Liver (tissue), 3 donors: Measurements from ENCODE around the gene RBM20.

Experiments
- ATF3 ChIP-seq: IDR thresholded peaks from 2 replicates; pipeline ENCODE4 v1.6.1; 2016; ENCODE audit warnings: antibody characterized with exemption
- CTCF ChIP-seq: fragments of 150-350 bp; IDR thresholded peaks from 2 replicates; pipeline ENCODE4 v1.5.1; 2017; ENCODE audit warnings: improper control_type of control experiment, low read depth, low read length; ENCODE audit not compliant: missing input control
- EGR1 ChIP-seq, 2 donors: IDR thresholded peaks; 2 replicates each; pipeline ENCODE4 v1.6.1; 2016 to 2018; ENCODE audit warnings: antibody characterized with exemption in 2 of 2, low read depth in 2 of 2
- GABPA ChIP-seq, 2 donors: IDR thresholded peaks in 1 of 2; conservative IDR thresholded peaks in 1 of 2; 2 replicates each; pipeline ENCODE4 v1.6.1; 2016; ENCODE audit warnings: antibody characterized with exemption in 2 of 2, mild to moderate bottlenecking in 1 of 2, moderate library complexity in 1 of 2
- JUND ChIP-seq, 2 donors: IDR thresholded peaks; 2 replicates each; pipeline ENCODE4 v1.6.1; 2016; ENCODE audit warnings: antibody characterized with exemption in 2 of 2
- NR2F2 ChIP-seq: IDR thresholded peaks from 2 replicates; pipeline ENCODE4 v1.6.1; 2016; ENCODE audit warnings: antibody characterized with exemption
- SP1 ChIP-seq: IDR thresholded peaks from 2 replicates; pipeline ENCODE4 v1.6.1; 2018; ENCODE audit warnings: antibody characterized with exemption, mild to moderate bottlenecking
- TAF1 ChIP-seq: conservative IDR thresholded peaks from 2 replicates; pipeline ENCODE4 v1.6.1; 2016; ENCODE audit warnings: antibody characterized with exemption, mild to moderate bottlenecking
- YY1 ChIP-seq: IDR thresholded peaks from 2 replicates; pipeline ENCODE4 v1.6.1; 2016; ENCODE audit warnings: antibody characterized with exemption, mild to moderate bottlenecking
- donor health status: healthy.
- donor health status: healthy.

GRCh38 chr10:110803239-110803749, 159.2 kb downstream of the RBM20 start:
- TF ChIP-seq EGR1 (IDR thresholded peaks at IDR 0.05; ENCODE audit: low read depth in 2 of 2) (no peak), CTCF (no peak), YY1 (no peak), ATF3 (no peak), SP1 (no peak), TAF1 (no peak), NR2F2 (no peak), JUND (IDR thresholded peaks at IDR 0.05) (no peak), GABPA (IDR thresholded peaks at IDR 0.05 in 1 of 2, conservative IDR thresholded peaks at IDR 0.05 in 1 of 2) (no peak)
